SK-N-SH (cell line): Measurements from ENCODE around the gene FOXP2. TPM values are rescaled to one million over a fixed set of nuclear protein-coding genes. Genes with fewer than 3 reads are reported as not detected.

Source experiments
- CTCF ChIA-PET: fragments of 300-600, 350-600 bp; formaldehyde crosslinking; extraction: SDS; loops from one replicate; lab custom pipeline; 2021; lab: Yijun Ruan, JAX
- POLR2A ChIA-PET: fragments of 350-600 bp; sonication (Branson Sonifier 250); formaldehyde crosslinking; extraction: SDS; loops from one replicate; lab custom pipeline; 2020; ENCODE audit warnings: antibody characterized with exemption, inconsistent platforms; lab: Yijun Ruan, JAX
- DNase-seq: peaks from one replicate; pipeline ENCODE4 v3.0.0; 2012
- H2AFZ ChIP-seq: fragments of 200-600 bp; sonication (generic); 2 replicates; pipeline ENCODE4 v1.8.1; 2016; ENCODE audit warnings: antibody characterized with exemption, mild to moderate bottlenecking, low read depth
- H3F3A ChIP-seq: fragments of 200-600 bp; sonication (generic); replicated peaks from 2 replicates; pipeline ENCODE3; 2016; ENCODE audit warnings: antibody characterized with exemption, mild to moderate bottlenecking; ENCODE audit not compliant: insufficient read depth
- H3K27ac ChIP-seq, 2 experiments: fragments of 200-500 bp in 1 of 2; fragments of 200-600 bp in 1 of 2; sonication (Bioruptor generic) in 1 of 2; sonication (generic), shearing (Covaris generic) in 1 of 2; 2 replicates each; pipeline versions ENCODE4 v1.5.1 to v1.6.1; 2014 to 2016; ENCODE audit warnings: low read depth in 2 of 2, inconsistent platforms in 1 of 2, low read length in 1 of 2, mild to moderate bottlenecking in 1 of 2, mixed read lengths in 1 of 2
- H3K27me3 ChIP-seq: fragments of 200-600 bp; sonication (generic), shearing (Covaris generic); 2 replicates; pipeline ENCODE4 v1.6.1; 2016; ENCODE audit warnings: mixed run types; ENCODE audit not compliant: insufficient read depth
- H3K36me3 ChIP-seq, 2 experiments: fragments of 200-500 bp in 1 of 2; fragments of 200-600 bp in 1 of 2; sonication (Bioruptor generic) in 1 of 2; sonication (generic) in 1 of 2; replicated peaks in 1 of 2; 2 replicates each; pipeline versions ENCODE3 to v1.5.1; 2014 to 2016; ENCODE audit warnings: low read length in 1 of 2, mild to moderate bottlenecking in 1 of 2; ENCODE audit not compliant: insufficient read depth in 2 of 2, control insufficient read depth in 1 of 2
- H3K4me1 ChIP-seq, 2 experiments: fragments of 200-500 bp in 1 of 2; fragments of 200-600 bp in 1 of 2; sonication (Bioruptor generic) in 1 of 2; sonication (generic), shearing (Covaris generic) in 1 of 2; 2 replicates each; pipeline versions ENCODE4 v1.5.1 to v1.6.1; 2014 to 2016; ENCODE audit warnings: low read depth in 1 of 2, low read length in 1 of 2, mixed run types in 1 of 2; ENCODE audit not compliant: insufficient read depth in 2 of 2, control insufficient read depth in 1 of 2
- H3K4me2 ChIP-seq: fragments of 200-600 bp; sonication (generic), shearing (Covaris generic); 2 replicates; pipeline ENCODE4 v1.6.1; 2017; ENCODE audit warnings: mixed run types
- H3K4me3 ChIP-seq, 2 experiments: fragments of 200-500 bp in 1 of 2; fragments of 200-600 bp in 1 of 2; sonication (Bioruptor generic) in 1 of 2; sonication (generic), shearing (Covaris generic) in 1 of 2; 2 replicates each; pipeline versions ENCODE4 v1.5.1 to v1.8.1; 2014 to 2016; ENCODE audit warnings: low read depth in 2 of 2, inconsistent platforms in 1 of 2, low read length in 1 of 2, mild to moderate bottlenecking in 1 of 2, mixed read lengths in 1 of 2, moderate library complexity in 1 of 2
- H3K79me2 ChIP-seq: fragments of 200-600 bp; sonication (generic); 2 replicates; pipeline ENCODE4 v1.8.1; 2017; ENCODE audit warnings: mild to moderate bottlenecking; ENCODE audit not compliant: insufficient read depth
- H3K9ac ChIP-seq: fragments of 200-600 bp; sonication (generic); 2 replicates; pipeline ENCODE4 v1.6.1; 2017; ENCODE audit warnings: mixed run types
- H3K9me2 ChIP-seq: fragments of 200-600 bp; sonication (generic); 2 replicates; pipeline ENCODE4 v1.6.1; 2017; ENCODE audit warnings: mixed run types
- H3K9me3 ChIP-seq: fragments of 200-600 bp; sonication (generic); 2 replicates; pipeline ENCODE4 v1.6.1; 2017; ENCODE audit warnings: mixed run types, mild to moderate bottlenecking, moderate library complexity
- H4K20me1 ChIP-seq: fragments of 200-600 bp; sonication (generic); 2 replicates; pipeline ENCODE4 v1.6.1; 2017; ENCODE audit warnings: mild to moderate bottlenecking, mixed run types; ENCODE audit not compliant: insufficient read depth
- ELF1 ChIP-seq: IDR thresholded peaks from 2 replicates; pipeline ENCODE4 v1.4.0; 2012
- EZH2phosphoT487 ChIP-seq: fragments of 200-600 bp; sonication (generic); IDR thresholded peaks from 2 replicates; pipeline ENCODE4 v1.6.1; 2017; ENCODE audit warnings: low read depth, mixed run types, mild to moderate bottlenecking, antibody characterized with exemption, moderate library complexity, borderline replicate concordance
- GATA2 ChIP-seq: sonication (generic); formaldehyde crosslinking; IDR thresholded peaks from 2 replicates; pipeline ENCODE4 v1.5.0; 2020; ENCODE audit warnings: mild to moderate bottlenecking, missing genetic modification reagents
- JUND ChIP-seq: IDR thresholded peaks from 2 replicates; pipeline ENCODE4 v1.4.0; 2012
- MXI1 ChIP-seq: IDR thresholded peaks from 2 replicates; pipeline ENCODE4 v1.6.1; 2012; ENCODE audit warnings: mild to moderate bottlenecking, low read depth, low read length, improper control_type of control experiment
- NFIC ChIP-seq: IDR thresholded peaks from 2 replicates; pipeline ENCODE4 v1.4.0; 2012; ENCODE audit warnings: borderline replicate concordance
- PBX3 ChIP-seq: IDR thresholded peaks from 2 replicates; pipeline ENCODE4; 2012
- RAD21 ChIP-seq: IDR thresholded peaks from 2 replicates; pipeline ENCODE4 v1.6.1; 2012; ENCODE audit warnings: mild to moderate bottlenecking, low read length
- RCOR1 ChIP-seq: fragments of 150-350 bp; IDR thresholded peaks from 2 replicates; pipeline ENCODE4 v1.6.1; 2017; ENCODE audit warnings: antibody characterized with exemption, low read length
- REST ChIP-seq: IDR thresholded peaks from 2 replicates; pipeline ENCODE4 v1.6.1; 2012; ENCODE audit warnings: mild to moderate bottlenecking, low read depth, low read length, moderate library complexity
- RFX5 ChIP-seq: IDR thresholded peaks from 2 replicates; pipeline ENCODE4 v1.6.1; 2012; ENCODE audit warnings: mild to moderate bottlenecking, improper control_type of control experiment, low read length
- RXRA ChIP-seq: IDR thresholded peaks from 2 replicates; pipeline ENCODE4 v1.4.0; 2012; ENCODE audit warnings: low read depth, mild to moderate bottlenecking, borderline replicate concordance
- TCF12 ChIP-seq: IDR thresholded peaks from 2 replicates; pipeline ENCODE4 v1.4.0; 2012
- USF2 ChIP-seq: fragments of 150-350 bp; IDR thresholded peaks from 2 replicates; pipeline ENCODE4 v1.6.1; 2017; ENCODE audit warnings: antibody characterized with exemption, low read length, low read depth, borderline replicate concordance
- YY1 ChIP-seq: IDR thresholded peaks from 2 replicates; pipeline ENCODE4 v1.4.0; 2012; ENCODE audit warnings: low read depth, mild to moderate bottlenecking
- ZBTB33 ChIP-seq: IDR thresholded peaks from 2 replicates; pipeline ENCODE4 v1.4.0; 2012; ENCODE audit warnings: low read depth, borderline replicate concordance
- WGBS: methylation state at CpG from one replicate; pipeline ENCODE4 v1.1.6; 2017; ENCODE audit warnings: low lambda C conversion rate; 5-methylcytosine and 5-hydroxymethylcytosine counted together
- polyA plus RNA-seq, 3 experiments: library from polyadenylated mRNA; depleted of rRNA; stranded (reverse); fragments of >200 nt; gene quantifications; 2 replicates each; pipeline ENCODE4 v1.2.3, GENCODE V29; 2012

The FOXP2 gene
- polyA plus RNA-seq, 1 of the 3 experiments (the other 2 are of a cell fraction): not detected

- Histone ChIP-seq H3K9ac (no peak overlapping the region), H3K27me3 (0 out of 2 replicates have a peak, but pooled peaks cover 5% of the 10 kb centered on the region), H3K4me2 (no peak overlapping the region), H3K4me3 (no peak overlapping the region), H3K9me2 (no peaks in the 10 kb centered on the region), H3K4me1 (no peaks in the 10 kb centered on the region; a peak in 1 of 4 replicates), H3K36me3 (no peaks in the 10 kb centered on the region), H3K27ac (no peak overlapping the region), H2AFZ (no peak overlapping the region), H4K20me1 (no peaks in the 10 kb centered on the region), H3F3A (no peaks in the 10 kb centered on the region), H3K9me3 (no peaks in the 10 kb centered on the region), H3K79me2 (no peaks in the 10 kb centered on the region)
- 19% methylated on average over 7 of the region's 7 CpGs for WGBS
- ChIA-PET POLR2A (no interaction called here), CTCF (interaction anchor here (0.9 to 1.5 kb wide), 2 partner anchors 17 to 634 kb away, joined by 3 read pairs; no protein-coding TSS in a partner anchor)
- TF ChIP-seq GATA2 (CRISPR knock-in tag): no peak
- no peak for TF ChIP-seq TCF12
- TF ChIP-seq PBX3: no peak
- DNase-seq: no peak
Observed at GRCh38 chr7:114659409-114660125, 245.0 kb downstream of the FOXP2 start.

- Histone ChIP-seq H3K36me3 (no peaks in the 10 kb centered on the region), H3K9me3 (no peaks in the 10 kb centered on the region), H3K4me1 (no peaks in the 10 kb centered on the region; a peak in 1 of 4 replicates), H3F3A (no peaks in the 10 kb centered on the region), H3K4me2 (no peak overlapping the region), H2AFZ (no peak overlapping the region), H3K27ac (no peak overlapping the region), H3K27me3 (0 out of 2 replicates have a peak, but pooled peaks cover 5% of the 10 kb centered on the region), H3K4me3 (no peak overlapping the region), H3K9me2 (no peaks in the 10 kb centered on the region), H3K9ac (no peak overlapping the region), H3K79me2 (no peaks in the 10 kb centered on the region), H4K20me1 (no peaks in the 10 kb centered on the region)
- ChIA-PET CTCF (interaction anchor here (0.9 kb wide), 1 partner anchor 635 kb away, joined by 3 read pairs; no protein-coding TSS in a partner anchor), POLR2A (no interaction called here)
- no peak for TF ChIP-seq ELF1
- TF ChIP-seq RCOR1: no peak
- no peak for TF ChIP-seq MXI1
- TF ChIP-seq RXRA: no peak
- TF ChIP-seq EZH2phosphoT487: no peak
- TF ChIP-seq YY1: no peak
- no peak for TF ChIP-seq ZBTB33
- TF ChIP-seq RAD21: no peak
- no peak for TF ChIP-seq REST
- no peak for TF ChIP-seq NFIC
- no peak for TF ChIP-seq RFX5
- TF ChIP-seq USF2: no peak
- no peak for TF ChIP-seq PBX3
- no peak for TF ChIP-seq JUND
- WGBS: 6% methylated on average over 1 of the region's 1 CpG
- no peak for DNase-seq
Observed at GRCh38 chr7:114660126-114660486, 245.5 kb downstream of the FOXP2 start.
